ENCODE results near the gene RENBP. TPM values are rescaled to one million over a fixed set of nuclear protein-coding genes. Genes with fewer than 3 reads are reported as not detected.

RENBP gene
- total RNA-seq, 2 donors from 2014 or later, result 11.6 to 13.9 TPM

GRCh38 chrX:153956044-153956907 is 11.8 kb upstream of the RENBP start:
- Mint-ChIP-seq H3K27me3 (ENCODE audit: low read depth) (no peaks in the 10 kb centered on the region), H3K36me3 (ENCODE audit: insufficient read depth in 2 of 2) (peaks cover 2 to 22% of the 10 kb centered on the region in 2 donors), H3K27ac (no peak overlapping the region)

GRCh38 chrX:153955228-153955732 is 10.8 kb upstream of the RENBP start:
- no peak for DNase-seq
- no peak for ATAC-seq (replicated peaks in 1 of 2)
- Mint-ChIP-seq H3K27me3 (ENCODE audit: low read depth) (no peaks in the 10 kb centered on the region), H3K4me1 (ENCODE audit: low read depth) (no peaks in the 10 kb centered on the region), H3K9me3 (no peaks in the 10 kb centered on the region), H3K4me3 (no peak overlapping the region), H3K27ac (no peak overlapping the region), H3K36me3 (ENCODE audit: insufficient read depth in 2 of 2) (peaks cover 2 to 18% of the 10 kb centered on the region in 2 donors)

More at GRCh38 chrX:153956044-153956907, 11.8 kb upstream of the RENBP start:
- ATAC-seq (replicated peaks in 1 of 2), result no peak
- H3K9me3 Mint-ChIP-seq, result no peaks in the 10 kb centered on the region
- H3K4me3 Mint-ChIP-seq, result no peak overlapping the region
- H3K4me1 Mint-ChIP-seq (ENCODE audit: low read depth), result no peaks in the 10 kb centered on the region
- no peak for DNase-seq

GRCh38 chrX:153954558-153955227 is 10.2 kb upstream of the RENBP start:
- Mint-ChIP-seq H3K9me3 (no peaks in the 10 kb centered on the region), H3K36me3 (ENCODE audit: insufficient read depth in 2 of 2) (peaks cover 2 to 18% of the 10 kb centered on the region in 2 donors), H3K4me3 (no peak overlapping the region), H3K27ac (no peak overlapping the region), H3K4me1 (ENCODE audit: low read depth) (no peaks in the 10 kb centered on the region), H3K27me3 (ENCODE audit: low read depth) (no peaks in the 10 kb centered on the region)
- ATAC-seq (replicated peaks in 1 of 2), result no peak
- DNase-seq, result no peak

- Mint-ChIP-seq H3K4me1 (ENCODE audit: low read depth) (peaks cover 5% of the 10 kb centered on the region), H3K36me3 (ENCODE audit: insufficient read depth in 2 of 2) (peaks cover 2 to 18% of the 10 kb centered on the region in 2 donors), H3K27ac (no peak overlapping the region), H3K4me3 (no peak overlapping the region), H3K27me3 (ENCODE audit: low read depth) (no peaks in the 10 kb centered on the region), H3K9me3 (no peaks in the 10 kb centered on the region)
- DNase-seq, result no peak
- no peak for ATAC-seq (replicated peaks in 1 of 2)
Observed at GRCh38 chrX:153953892-153954557, 9.6 kb upstream of the RENBP start.

- Mint-ChIP-seq H3K27me3 (ENCODE audit: low read depth) (no peaks in the 10 kb centered on the region), H3K4me3 (no peak overlapping the region), H3K9me3 (no peaks in the 10 kb centered on the region), H3K27ac (no peak overlapping the region), H3K36me3 (ENCODE audit: insufficient read depth in 2 of 2) (peaks cover 2 to 18% of the 10 kb centered on the region in 2 donors), H3K4me1 (ENCODE audit: low read depth) (peaks cover 10% of the 10 kb centered on the region)
- DNase-seq, result peak; percentile 83 to 84
- ATAC-seq (replicated peaks in 1 of 2), result peak; percentile 72 to 77
Observed at GRCh38 chrX:153953342-153953830, 8.9 kb upstream of the RENBP start.

- peaks cover 17% of the 10 kb centered on the region for H3K4me1 Mint-ChIP-seq (ENCODE audit: low read depth)
- no peaks in the 10 kb centered on the region for H3K9me3 Mint-ChIP-seq
- H3K36me3 Mint-ChIP-seq (ENCODE audit: insufficient read depth in 2 of 2), result peaks cover 2 to 18% of the 10 kb centered on the region in 2 donors
- no peak overlapping the region for H3K4me3 Mint-ChIP-seq
- H3K27me3 Mint-ChIP-seq (ENCODE audit: low read depth), result no peaks in the 10 kb centered on the region
- DNase-seq (no peak), ATAC-seq (replicated peaks in 1 of 2) (no peak)
- peak overlapping the region; percentile 57 for H3K27ac Mint-ChIP-seq
Observed at GRCh38 chrX:153952373-153953026, 8.1 kb upstream of the RENBP start.

GRCh38 chrX:153951683-153952372 is 7.4 kb upstream of the RENBP start:
- H3K9me3 Mint-ChIP-seq, result no peaks in the 10 kb centered on the region
- peaks cover 24% of the 10 kb centered on the region for H3K4me1 Mint-ChIP-seq (ENCODE audit: low read depth)
- H3K27ac Mint-ChIP-seq, result no peak overlapping the region
- no peak for DNase-seq
- no peaks in the 10 kb centered on the region for H3K27me3 Mint-ChIP-seq (ENCODE audit: low read depth)
- peaks cover 2 to 15% of the 10 kb centered on the region in 2 donors for H3K36me3 Mint-ChIP-seq (ENCODE audit: insufficient read depth in 2 of 2)
- no peak for ATAC-seq (replicated peaks in 1 of 2)
- H3K4me3 Mint-ChIP-seq, result no peak overlapping the region

GRCh38 chrX:153950127-153950526 is 5.7 kb upstream of the RENBP start:
- peaks cover 24% of the 10 kb centered on the region for H3K4me1 Mint-ChIP-seq (ENCODE audit: low read depth)
- no peaks in the 10 kb centered on the region for H3K27me3 Mint-ChIP-seq (ENCODE audit: low read depth)
- no peak for ATAC-seq (replicated peaks in 1 of 2)
- H3K36me3 Mint-ChIP-seq (ENCODE audit: insufficient read depth in 2 of 2), result peaks cover 2 to 11% of the 10 kb centered on the region in 2 donors
- no peak overlapping the region for H3K27ac Mint-ChIP-seq
- no peak for DNase-seq
- H3K9me3 Mint-ChIP-seq, result no peaks in the 10 kb centered on the region
- no peak overlapping the region for H3K4me3 Mint-ChIP-seq

- H3K4me1 Mint-ChIP-seq (ENCODE audit: low read depth), result peaks cover 29% of the 10 kb centered on the region
- ATAC-seq (replicated peaks in 1 of 2) (no peak), DNase-seq (no peak)
- H3K27me3 Mint-ChIP-seq (ENCODE audit: low read depth), result no peaks in the 10 kb centered on the region
- no peak overlapping the region for H3K27ac Mint-ChIP-seq
- H3K36me3 Mint-ChIP-seq (ENCODE audit: insufficient read depth in 2 of 2), result peaks cover 2 to 10% of the 10 kb centered on the region in 2 donors
- no peaks in the 10 kb centered on the region for H3K9me3 Mint-ChIP-seq
- H3K4me3 Mint-ChIP-seq, result peak overlapping the region in 1 of 2 donors; percentile 65
Observed at GRCh38 chrX:153948847-153949805, 4.7 kb upstream of the RENBP start.

GRCh38 chrX:153948002-153948466 is 3.6 kb upstream of the RENBP start:
- Mint-ChIP-seq H3K4me1 (ENCODE audit: low read depth) (peaks cover 29% of the 10 kb centered on the region), H3K4me3 (peak overlapping the region in 1 of 2 donors; percentile 47), H3K27me3 (ENCODE audit: low read depth) (no peaks in the 10 kb centered on the region), H3K27ac (peak overlapping the region; percentile 69), H3K9me3 (no peaks in the 10 kb centered on the region), H3K36me3 (ENCODE audit: insufficient read depth in 2 of 2) (peaks cover 0 to 6% of the 10 kb centered on the region in 2 donors)
- no peak for DNase-seq
- ATAC-seq (replicated peaks in 1 of 2), result no peak

All from activated T-cell treated with anti-CD3 and anti-CD28 coated beads, Interleukin-2, amount 50 U/mL, for 72 hours (primary cell).